ENCODE data around the gene CAMKK1. TPM values are rescaled to one million over a fixed set of nuclear protein-coding genes. Genes with fewer than 3 reads are reported as not detected.

CAMKK1 gene
- total and polyA plus RNA-seq, 2 of the 4 experiments (the other 2 are of a cell fraction) = 4.1 to 8.2 TPM

GRCh38 chr17:3928406-3928805 is 35.6 kb upstream of the CAMKK1 start:
- Histone ChIP-seq H4K8ac (ENCODE audit: low read depth in 2 of 2, low read length in 2 of 2) (no peak overlapping the region), H2AFZ (replicated peaks; ENCODE audit: low read length, poor library complexity) (no peak overlapping the region), H2BK120ac (ENCODE audit: low read depth, low read length) (no peak overlapping the region), H3K4me3 (ENCODE audit: insufficient read depth, low read depth, low read length) (no peak overlapping the region), H3K27ac (ENCODE audit: insufficient read depth, low read length) (no peak overlapping the region), H4K20me1 (ENCODE audit: insufficient read depth, low read length) (no peaks in the 10 kb centered on the region), H3K56ac (ENCODE audit: extremely low read depth, insufficient read depth, low read length) (no peak overlapping the region), H3K4me2 (ENCODE audit: low read depth, low read length) (no peak overlapping the region), H3K4ac (ENCODE audit: low read depth, low read length) (no peak overlapping the region), H3K9ac (ENCODE audit: low read depth, low read length) (no peak overlapping the region), H3K79me1 (ENCODE audit: low read depth in 1 of 2, low read length in 2 of 2) (no peaks in the 10 kb centered on the region), H3K4me1 (ENCODE audit: control insufficient read depth, insufficient read depth, low read length) (peaks cover 3% of the 10 kb centered on the region; the same call in 1 of the 2 replicates), H4K91ac (ENCODE audit: insufficient read depth, low read depth, low read length) (no peak overlapping the region), H2AK5ac (ENCODE audit: low read depth, low read length) (no peak overlapping the region), H3K9me3 (ENCODE audit: control insufficient read depth, insufficient read depth, low read length) (no peaks in the 10 kb centered on the region), H2AK9ac (replicated peaks; ENCODE audit: low read depth, low read length, poor library complexity) (no peak overlapping the region), H3K36me3 (ENCODE audit: control insufficient read depth, insufficient read depth, low read length) (no peaks in the 10 kb centered on the region), H2BK15ac (ENCODE audit: low read depth, low read length) (no peak overlapping the region), H3K27me3 (ENCODE audit: control insufficient read depth, insufficient read depth, low read length) (peaks cover 5% of the 10 kb centered on the region; the same call in 1 of the 2 replicates), H3K9me1 (ENCODE audit: insufficient read depth, low read length) (no peaks in the 10 kb centered on the region), H2BK5ac (ENCODE audit: low read depth, low read length, poor library complexity, severe bottlenecking) (no peak overlapping the region), H3K18ac (ENCODE audit: low read depth, low read length) (no peak overlapping the region), H3K23ac (ENCODE audit: low read depth, low read length) (no peak overlapping the region), H3K14ac (replicated peaks; ENCODE audit: low read depth, low read length) (no peak overlapping the region), H2BK20ac (ENCODE audit: low read depth, low read length) (no peak overlapping the region), H4K5ac (ENCODE audit: low read depth, low read length) (no peak overlapping the region)
- DNase-seq (no peak), ATAC-seq (ENCODE audit: low read depth) (no peak)
- TF ChIP-seq POLR2A (IDR thresholded peaks at IDR 0.05; ENCODE audit: low read depth, low read length) (no peak), CTCF (conservative IDR thresholded peaks at IDR 0.05; ENCODE audit: low read depth, low read length) (no peak), ELK1 (IDR thresholded peaks at IDR 0.05; ENCODE audit: borderline replicate concordance, low read depth, low read length) (no peak), MXI1 (IDR thresholded peaks at IDR 0.05; ENCODE audit: borderline replicate concordance, low read depth, low read length) (no peak), RCOR1 (IDR thresholded peaks at IDR 0.05; ENCODE audit: insufficient replicate concordance, low read length) (no peak)
- intact Hi-C loops (cut with micrococcal nuclease) = no loop called here
- dilution Hi-C loops (cut with HindIII; ENCODE audit: low sequenced_read_pairs, unreplicated experiment) = no loop called here
- no TSS peak for BruUV-seq (replicated peaks)
- WGBS, 2 experiments (ENCODE audit: extremely low coverage in 2 of 2, insufficient read length in 1 of 2) = no CpG with 5 or more reads among the region's 16 CpGs
- in situ Hi-C loops (cut with MboI; ENCODE audit: low sequenced_read_pairs) = no loop called here
- CTCF ChIA-PET = no interaction called here
- POLR2A ChIA-PET (ENCODE audit: unreplicated experiment) = interaction anchor here (0.5 kb wide), 1 partner anchor 21 kb away, joined by 10 read pairs; no protein-coding TSS in a partner anchor
